HCT116 (cell line): Measurements from ENCODE around the gene SLX1A.

ENCODE experiments used
- CTCF ChIP-seq, 3 experiments: fragments of 200-600 bp in 1 of 3; sonication (generic) in 1 of 3; IDR thresholded peaks in 2 of 3; conservative IDR thresholded peaks in 1 of 3; 2 replicates each; pipeline ENCODE4 v1.5.1; 2012 to 2017; ENCODE audit warnings: low read depth in 2 of 3, low read length in 2 of 3, antibody characterized with exemption in 1 of 3, borderline replicate concordance in 1 of 3, control low read depth in 1 of 3, mild to moderate bottlenecking in 1 of 3, mixed read lengths in 1 of 3, mixed run types in 1 of 3, moderate library complexity in 1 of 3; ENCODE audit not compliant: insufficient read depth in 1 of 3
- EGR1 ChIP-seq: IDR thresholded peaks from 2 replicates; pipeline ENCODE4 v1.6.1; 2012; ENCODE audit warnings: low read depth
- EZH2 ChIP-seq: fragments of 200-600 bp; sonication (generic); IDR thresholded peaks from 2 replicates; pipeline ENCODE4 v1.6.1; 2017; ENCODE audit warnings: antibody characterized with exemption, mixed run types
- EZH2phosphoT487 ChIP-seq: fragments of 200-600 bp; IDR thresholded peaks from 2 replicates; pipeline ENCODE4 v1.6.1; 2018; ENCODE audit warnings: antibody characterized with exemption, borderline replicate concordance
- POLR2A ChIP-seq: IDR thresholded peaks from 2 replicates; pipeline ENCODE4 v1.7.0; 2011; ENCODE audit warnings: borderline replicate concordance; ENCODE audit not compliant: insufficient read depth, insufficient read length; ENCODE audit errors: extremely low read depth
- POLR2AphosphoS5 ChIP-seq: IDR thresholded peaks from 2 replicates; pipeline ENCODE4 v1.6.1; 2011; ENCODE audit warnings: mild to moderate bottlenecking, low read depth, low read length, moderate library complexity
- TF ChIP-seq, protein P1 (sequence below): IDR thresholded peaks from 2 replicates; pipeline ENCODE4 v1.6.1; 2012

- TF ChIP-seq CTCF (IDR thresholded peaks at IDR 0.05 in 2 of 3, conservative IDR thresholded peaks at IDR 0.05 in 1 of 3; ENCODE audit: borderline replicate concordance in 1 of 3, insufficient read depth in 1 of 3, low read depth in 2 of 3, low read length in 2 of 3) (no peak), POLR2A (no peak), POLR2AphosphoS5 (no peak), EGR1 (no peak), EZH2 (no peak), EZH2phosphoT487 (no peak)
- TF ChIP-seq, protein P1, sequence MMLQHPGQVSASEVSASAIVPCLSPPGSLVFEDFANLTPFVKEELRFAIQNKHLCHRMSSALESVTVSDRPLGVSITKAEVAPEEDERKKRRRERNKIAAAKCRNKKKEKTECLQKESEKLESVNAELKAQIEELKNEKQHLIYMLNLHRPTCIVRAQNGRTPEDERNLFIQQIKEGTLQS: no peak
Measured at GRCh38 chr16:30180741-30181140, 12.9 kb upstream of the SLX1A start.
